GM11168 (cell line): ENCODE measurements around the gene ELOA2.

Experiments
- in situ Hi-C: fragments of 300-500 bp; cut with MboI; formaldehyde crosslinking; loops from one replicate; pipeline ENCODE4 v1.12.0; 2022; ENCODE audit warnings: low sequenced_read_pairs; ENCODE audit not compliant: unreplicated experiment

The ELOA2 gene

GRCh38 chr18:47035156-47035671 is at the start of gene ELOA2:
Gene ELOA2 (minus strand): TSS chr18:47035621. CDS start chr18:47035264, 357 bp downstream.
- in situ Hi-C loops: no loop called here

- in situ Hi-C loops: loop anchor here (25.0 kb wide), 1 partner anchor 681 kb away; no protein-coding TSS in a partner anchor
These were observed 46.2 kb upstream of the ELOA2 start for GRCh38 chr18:47081578-47081977.

- in situ Hi-C loops: loop anchor here (25.0 kb wide), 1 partner anchor 681 kb away; no protein-coding TSS in a partner anchor
These were observed 45.5 kb upstream of the ELOA2 start for GRCh38 chr18:47080872-47081271.

- in situ Hi-C loops: loop anchor here (25.0 kb wide), 1 partner anchor 685 kb away; no protein-coding TSS in a partner anchor
These were observed 41.7 kb upstream of the ELOA2 start for GRCh38 chr18:47077111-47077510.

- in situ Hi-C loops: loop anchor here (25.0 kb wide), 1 partner anchor 687 kb away; no protein-coding TSS in a partner anchor
These were observed 39.9 kb upstream of the ELOA2 start for GRCh38 chr18:47075098-47075883.

- in situ Hi-C loops: no loop called here
These were observed 32.2 kb upstream of the ELOA2 start for GRCh38 chr18:47067648-47068047.

- in situ Hi-C loops: no loop called here
These were observed 27.7 kb upstream of the ELOA2 start for GRCh38 chr18:47063096-47063495.

- in situ Hi-C loops: no loop called here
These were observed 27.1 kb upstream of the ELOA2 start for GRCh38 chr18:47062471-47062870.

- in situ Hi-C loops: no loop called here
These were observed 18.9 kb upstream of the ELOA2 start for GRCh38 chr18:47054369-47054768.

- in situ Hi-C loops: no loop called here
These were observed 15.0 kb upstream of the ELOA2 start for GRCh38 chr18:47050468-47050867.

- in situ Hi-C loops: no loop called here
These were observed 5.6 kb upstream of the ELOA2 start for GRCh38 chr18:47040982-47041381.

- in situ Hi-C loops: no loop called here
These were observed 1.6 kb upstream of the ELOA2 start for GRCh38 chr18:47036927-47037578.

GRCh38 chr18:47036298-47036874 is 965 bp upstream of the ELOA2 start:
- in situ Hi-C loops: no loop called here

- in situ Hi-C loops: loop anchor here (5.0 kb wide), 1 partner anchor 67 kb away; no protein-coding TSS in a partner anchor
These were observed 830 bp downstream of the ELOA2 start for GRCh38 chr18:47034591-47034990.

GRCh38 chr18:47032945-47033344 is 2.5 kb downstream of the ELOA2 start:
- in situ Hi-C loops: loop anchor here (5.0 kb wide), 1 partner anchor 66 kb away; no protein-coding TSS in a partner anchor

- in situ Hi-C loops: loop anchor here (5.0 kb wide), 1 partner anchor 64 kb away; no protein-coding TSS in a partner anchor
These were observed 4.5 kb downstream of the ELOA2 start for GRCh38 chr18:47030887-47031286.

GRCh38 chr18:47029684-47030353 is 5.6 kb downstream of the ELOA2 start:
- in situ Hi-C loops: loop anchor here (5.0 to 10.0 kb wide), 2 partner anchors 63 to 315 kb away; no protein-coding TSS in a partner anchor

GRCh38 chr18:47028738-47029137 is 6.7 kb downstream of the ELOA2 start:
- in situ Hi-C loops: loop anchor here (10.0 kb wide), 1 partner anchor 314 kb away; no protein-coding TSS in a partner anchor

GRCh38 chr18:47025557-47026174 is 9.8 kb downstream of the ELOA2 start:
- in situ Hi-C loops: loop anchor here (10.0 kb wide), 1 partner anchor 311 kb away; no protein-coding TSS in a partner anchor
